CD14-positive monocyte (primary cell): Measurements from ENCODE around the gene CGREF1. TPM values are rescaled to one million over a fixed set of nuclear protein-coding genes. Genes with fewer than 3 reads are reported as not detected.
"Not testable (repeated sequence)": the region's sequence is repeated elsewhere in the genome, so short reads cannot be mapped to it uniquely, and the experiment has no call there.

Source experiments
- DNase-seq, 3 donors: peaks; one replicate each; pipeline ENCODE4 v3.0.0-alpha.2; 2011 to 2022
- H2AFZ ChIP-seq: 2 replicates; pipeline ENCODE4 v1.6.0; 2012; ENCODE audit warnings: mild to moderate bottlenecking, low read depth, low read length, inconsistent platforms; ENCODE audit not compliant: insufficient read depth, poor library complexity, severe bottlenecking
- H3K27ac ChIP-seq, 2 donors: 1 replicate in 1 of 2; 2 replicates in 1 of 2; pipeline ENCODE4 v1.5.1; 2012 to 2013; ENCODE audit warnings: low read length in 2 of 2, control low read depth in 1 of 2, inconsistent platforms in 1 of 2, low read depth in 1 of 2, mild to moderate bottlenecking in 1 of 2
- H3K27me3 ChIP-seq, 2 donors: one replicate each; pipeline versions ENCODE4 v1.6.0 to v1.6.1; 2011 to 2013; ENCODE audit warnings: low read length in 2 of 2; ENCODE audit not compliant: control insufficient read depth in 2 of 2, insufficient read depth in 2 of 2
- H3K36me3 ChIP-seq, 2 donors: replicated peaks in 1 of 2; 1 replicate in 1 of 2; 2 replicates in 1 of 2; pipeline versions ENCODE4 v1.5.1 to v1.6.1; 2012 to 2013; ENCODE audit warnings: low read length in 2 of 2, control low read depth in 1 of 2, inconsistent platforms in 1 of 2, mild to moderate bottlenecking in 1 of 2; ENCODE audit not compliant: insufficient read depth in 2 of 2, control insufficient read depth in 1 of 2
- H3K4me1 ChIP-seq, 2 donors: 1 replicate in 1 of 2; 2 replicates in 1 of 2; pipeline versions ENCODE4 v1.5.1 to v1.6.1; 2012 to 2013; ENCODE audit warnings: low read length in 2 of 2, control low read depth in 1 of 2, inconsistent platforms in 1 of 2, mild to moderate bottlenecking in 1 of 2, moderate library complexity in 1 of 2; ENCODE audit not compliant: insufficient read depth in 2 of 2, control insufficient read depth in 1 of 2
- H3K4me2 ChIP-seq: replicated peaks from 2 replicates; pipeline ENCODE3; 2012; ENCODE audit warnings: low read length, moderate library complexity, mild to moderate bottlenecking; ENCODE audit not compliant: poor library complexity, severe bottlenecking; ENCODE audit errors: extremely low read depth
- H3K4me3 ChIP-seq, 3 experiments: fragments of 200-600 bp in 1 of 3; sonication (generic) in 1 of 3; replicated peaks in 1 of 3; 1 replicate in 2 of 3; 2 replicates in 1 of 3; pipeline ENCODE4 v1.5.1; 2011 to 2013; ENCODE audit warnings: low read length in 3 of 3, mild to moderate bottlenecking in 3 of 3, control low read depth in 2 of 3, low read depth in 2 of 3, inconsistent platforms in 1 of 3, moderate library complexity in 1 of 3
- H3K79me2 ChIP-seq: 2 replicates; pipeline ENCODE4 v1.6.0; 2012; ENCODE audit warnings: mild to moderate bottlenecking, control low read depth, inconsistent platforms, low read length, moderate library complexity; ENCODE audit not compliant: insufficient read depth
- H3K9ac ChIP-seq: 2 replicates; pipeline ENCODE4 v1.6.0; 2017; ENCODE audit warnings: low read length, mild to moderate bottlenecking; ENCODE audit not compliant: insufficient read depth, poor library complexity, severe bottlenecking
- H3K9me3 ChIP-seq, 2 donors: replicated peaks in 1 of 2; 1 replicate in 1 of 2; 2 replicates in 1 of 2; pipeline versions ENCODE4 v1.5.1 to v1.6.1; 2012 to 2013; ENCODE audit warnings: low read length in 2 of 2, control low read depth in 1 of 2; ENCODE audit not compliant: control insufficient read depth in 1 of 2, insufficient read depth in 1 of 2
- H4K20me1 ChIP-seq: 2 replicates; pipeline ENCODE4 v1.6.0; 2012; ENCODE audit warnings: mild to moderate bottlenecking, low read length, control low read depth, moderate library complexity; ENCODE audit not compliant: insufficient read depth
- H3K27ac Mint-ChIP-seq, 7 donors: one replicate each; pipeline ENCODE4 v1.8.0; 2020; ENCODE audit warnings: mild to moderate bottlenecking in 7 of 7, mixed read lengths in 7 of 7, moderate library complexity in 6 of 7, inconsistent platforms in 2 of 7
- H3K27me3 Mint-ChIP-seq, 3 donors: one replicate each; pipeline ENCODE4 v1.8.0; 2021 to 2022; ENCODE audit warnings: low read depth in 3 of 3, mild to moderate bottlenecking in 3 of 3, mixed read lengths in 3 of 3, moderate library complexity in 3 of 3, inconsistent platforms in 1 of 3
- H3K36me3 Mint-ChIP-seq, 2 donors: one replicate each; pipeline ENCODE4 v1.8.0; 2020; ENCODE audit warnings: mixed read lengths in 2 of 2, inconsistent platforms in 1 of 2, mild to moderate bottlenecking in 1 of 2
- H3K4me1 Mint-ChIP-seq: one replicate; pipeline ENCODE4 v1.8.0; 2020; ENCODE audit warnings: mild to moderate bottlenecking, mixed read lengths
- H3K4me3 Mint-ChIP-seq, 2 donors: one replicate each; pipeline ENCODE4 v1.8.0; 2020; ENCODE audit warnings: mild to moderate bottlenecking in 2 of 2, mixed read lengths in 2 of 2, moderate library complexity in 1 of 2
- H3K9me3 Mint-ChIP-seq, 7 donors: one replicate each; pipeline ENCODE4 v1.8.0; 2020 to 2022; ENCODE audit warnings: mixed read lengths in 7 of 7, mild to moderate bottlenecking in 6 of 7, moderate library complexity in 6 of 7, inconsistent platforms in 2 of 7
- WGBS: methylation state at CpG from one replicate; pipeline ENCODE4 v1.1.5; 2013; ENCODE audit warnings: missing lambda C conversion rate; ENCODE audit not compliant: insufficient coverage; 5-methylcytosine and 5-hydroxymethylcytosine counted together
- intact Hi-C, 2 donors: fragments of 100-400 bp; cut with micrococcal nuclease; formaldehyde crosslinking; loops; one replicate each; pipeline versions ENCODE4 v1.15.0 to v1.15.1; 2023
- polyA plus RNA-seq, 3 donors: library from polyadenylated mRNA; depleted of rRNA in 1 of 3; unstranded in 2 of 3; stranded (reverse) in 1 of 3; fragments of 300-500 nt in 2 of 3; fragments of >200 nt in 1 of 3; fragmentation: Illumina TruSeq in 2 of 3; gene quantifications; 1 replicate in 2 of 3; 2 replicates in 1 of 3; pipeline ENCODE4 v1.2.3, GENCODE V29; 2012 to 2021
- TF ChIP-seq, protein P1 (sequence below): fragments of 200-600 bp; IDR thresholded peaks from one replicate; pipeline ENCODE4 v1.8.0; 2022; ENCODE audit warnings: antibody characterized with exemption, mild to moderate bottlenecking

CGREF1 gene
- polyA plus RNA-seq, 3 donors: not detected

DNA sequence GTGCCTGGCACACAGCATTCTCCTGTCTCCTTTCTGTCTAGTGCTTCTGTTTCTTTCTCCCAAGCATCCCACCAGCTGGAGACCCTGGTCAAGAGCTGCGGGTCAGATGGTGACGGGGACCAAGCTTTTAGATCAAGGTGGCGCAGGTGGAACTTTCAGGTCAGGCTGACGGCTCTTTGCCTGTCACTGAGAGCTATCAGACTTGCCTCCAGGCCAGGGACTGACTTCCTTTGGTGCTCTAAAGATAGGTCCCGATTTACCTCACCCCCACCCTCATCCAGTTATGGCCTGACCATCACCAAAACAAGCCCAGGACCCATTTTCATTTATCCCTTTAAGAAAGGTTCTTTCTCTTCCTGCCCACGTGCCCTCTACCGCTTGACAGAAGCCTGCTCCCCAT lies 41.7 kb downstream of the CGREF1 start:
- DNase-seq: no peak
- no peak overlapping the region for H3K9ac ChIP-seq
- intact Hi-C loops: no loop called here
- Mint-ChIP-seq H3K9me3 (peaks cover 0 to 2% (median 0%) of the 10 kb centered on the region in 7 donors), H3K27ac (peak overlapping the region in 1 of 7 donors; percentile 71), H3K36me3 (no peaks in the 10 kb centered on the region), H3K27me3 (peaks cover 0 to 7% (median 0%) of the 10 kb centered on the region in 3 donors), H3K4me1 (peaks cover 72% of the 10 kb centered on the region), H3K4me3 (no peak overlapping the region)
- no peaks in the 10 kb centered on the region for H4K20me1 ChIP-seq
- no peaks in the 10 kb centered on the region for H3K36me3 ChIP-seq
- H3K27me3 ChIP-seq: no peaks in the 10 kb centered on the region
- TF ChIP-seq, protein P1, sequence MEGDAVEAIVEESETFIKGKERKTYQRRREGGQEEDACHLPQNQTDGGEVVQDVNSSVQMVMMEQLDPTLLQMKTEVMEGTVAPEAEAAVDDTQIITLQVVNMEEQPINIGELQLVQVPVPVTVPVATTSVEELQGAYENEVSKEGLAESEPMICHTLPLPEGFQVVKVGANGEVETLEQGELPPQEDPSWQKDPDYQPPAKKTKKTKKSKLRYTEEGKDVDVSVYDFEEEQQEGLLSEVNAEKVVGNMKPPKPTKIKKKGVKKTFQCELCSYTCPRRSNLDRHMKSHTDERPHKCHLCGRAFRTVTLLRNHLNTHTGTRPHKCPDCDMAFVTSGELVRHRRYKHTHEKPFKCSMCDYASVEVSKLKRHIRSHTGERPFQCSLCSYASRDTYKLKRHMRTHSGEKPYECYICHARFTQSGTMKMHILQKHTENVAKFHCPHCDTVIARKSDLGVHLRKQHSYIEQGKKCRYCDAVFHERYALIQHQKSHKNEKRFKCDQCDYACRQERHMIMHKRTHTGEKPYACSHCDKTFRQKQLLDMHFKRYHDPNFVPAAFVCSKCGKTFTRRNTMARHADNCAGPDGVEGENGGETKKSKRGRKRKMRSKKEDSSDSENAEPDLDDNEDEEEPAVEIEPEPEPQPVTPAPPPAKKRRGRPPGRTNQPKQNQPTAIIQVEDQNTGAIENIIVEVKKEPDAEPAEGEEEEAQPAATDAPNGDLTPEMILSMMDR: no peak
- peaks cover 54 to 65% of the 10 kb centered on the region in 2 donors for H3K4me1 ChIP-seq
- H2AFZ ChIP-seq: no peak overlapping the region
- no peak overlapping the region for H3K4me2 ChIP-seq
- no peaks in the 10 kb centered on the region for H3K9me3 ChIP-seq
- no peak overlapping the region for H3K4me3 ChIP-seq
- WGBS: 87% methylated on average over 6 of the region's 7 CpGs
- H3K27ac ChIP-seq: no peak overlapping the region
- peaks cover 5% of the 10 kb centered on the region for H3K79me2 ChIP-seq

- H3K27me3 ChIP-seq: no peaks in the 10 kb centered on the region
- peaks cover 0 to 7% (median 0%) of the 10 kb centered on the region in 3 donors for H3K27me3 Mint-ChIP-seq
- WGBS: 90% methylated on average over 1 of the region's 4 CpGs
- TF ChIP-seq, protein P1: no peak
- intact Hi-C loops: no loop called here
- H3K79me2 ChIP-seq: peaks cover 5% of the 10 kb centered on the region
- no peaks in the 10 kb centered on the region for H4K20me1 ChIP-seq
- H3K4me2 ChIP-seq: no peak overlapping the region
- H3K9me3 Mint-ChIP-seq: peaks cover 0 to 2% (median 0%) of the 10 kb centered on the region in 7 donors
- H3K9me3 ChIP-seq: no peaks in the 10 kb centered on the region
- H3K4me3 ChIP-seq: no peak overlapping the region
- peak; percentile 17 to 61 (median 22) for DNase-seq
- H3K9ac ChIP-seq: no peak overlapping the region
- H3K4me1 Mint-ChIP-seq: peaks cover 69% of the 10 kb centered on the region
- no peak overlapping the region for H3K27ac ChIP-seq
- H2AFZ ChIP-seq: no peak overlapping the region
- no peaks in the 10 kb centered on the region for H3K36me3 ChIP-seq
- no peaks in the 10 kb centered on the region for H3K36me3 Mint-ChIP-seq
- H3K4me3 Mint-ChIP-seq: peak overlapping the region in 1 of 2 donors; percentile 8
- peak overlapping the region in 2 of 7 donors; percentile 17 to 28 for H3K27ac Mint-ChIP-seq
- peaks cover 50 to 61% of the 10 kb centered on the region in 2 donors for H3K4me1 ChIP-seq
Measured at GRCh38 chr2:27076323-27076722, 42.6 kb downstream of the CGREF1 start.

DNA sequence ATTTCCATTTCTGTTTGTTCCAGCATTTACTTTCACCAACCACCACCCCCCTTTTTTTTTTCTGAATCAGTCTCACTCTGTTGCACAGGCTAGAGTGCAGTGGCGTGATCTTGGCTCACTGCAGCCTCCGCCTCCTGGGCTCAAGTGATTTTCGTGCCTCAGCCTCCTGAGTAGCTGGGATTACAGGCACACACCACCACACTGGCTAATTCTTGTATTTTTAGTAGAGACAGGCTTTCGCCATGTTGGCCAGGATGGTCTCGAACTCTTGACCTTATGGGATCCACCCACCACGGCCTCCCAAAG lies 43.4 kb downstream of the CGREF1 start:
- Histone ChIP-seq H3K79me2 (peaks cover 13% of the 10 kb centered on the region), H2AFZ (peak overlapping the region; percentile 21), H3K4me1 (peaks cover 51 to 62% of the 10 kb centered on the region in 2 donors), H3K4me2 (peak overlapping the region; percentile 33), H3K4me3 (peak overlapping the region in 1 of 3 experiments; percentile 10)
- H3K27me3 Mint-ChIP-seq, H3K27me3 ChIP-seq, intact Hi-C loops, H3K36me3 ChIP-seq, H3K9me3 ChIP-seq, H3K27ac ChIP-seq, H3K9ac ChIP-seq, H3K36me3 Mint-ChIP-seq, DNase-seq, H3K9me3 Mint-ChIP-seq, H4K20me1 ChIP-seq: not testable (repeated sequence)
- Mint-ChIP-seq H3K4me3 (peak overlapping the region; percentile 24 to 71), H3K27ac (peak overlapping the region in 5 of 7 donors; percentile 30 to 82 (median 70)), H3K4me1 (peaks cover 66% of the 10 kb centered on the region)
- no CpG with 5 or more reads among the region's 6 CpGs for WGBS
